ENCODE measurements around the gene IDS.
"Not testable (repeated sequence)": the region's sequence is repeated elsewhere in the genome, so short reads cannot be mapped to it uniquely, and the experiment has no call there.

IDS gene

DNA sequence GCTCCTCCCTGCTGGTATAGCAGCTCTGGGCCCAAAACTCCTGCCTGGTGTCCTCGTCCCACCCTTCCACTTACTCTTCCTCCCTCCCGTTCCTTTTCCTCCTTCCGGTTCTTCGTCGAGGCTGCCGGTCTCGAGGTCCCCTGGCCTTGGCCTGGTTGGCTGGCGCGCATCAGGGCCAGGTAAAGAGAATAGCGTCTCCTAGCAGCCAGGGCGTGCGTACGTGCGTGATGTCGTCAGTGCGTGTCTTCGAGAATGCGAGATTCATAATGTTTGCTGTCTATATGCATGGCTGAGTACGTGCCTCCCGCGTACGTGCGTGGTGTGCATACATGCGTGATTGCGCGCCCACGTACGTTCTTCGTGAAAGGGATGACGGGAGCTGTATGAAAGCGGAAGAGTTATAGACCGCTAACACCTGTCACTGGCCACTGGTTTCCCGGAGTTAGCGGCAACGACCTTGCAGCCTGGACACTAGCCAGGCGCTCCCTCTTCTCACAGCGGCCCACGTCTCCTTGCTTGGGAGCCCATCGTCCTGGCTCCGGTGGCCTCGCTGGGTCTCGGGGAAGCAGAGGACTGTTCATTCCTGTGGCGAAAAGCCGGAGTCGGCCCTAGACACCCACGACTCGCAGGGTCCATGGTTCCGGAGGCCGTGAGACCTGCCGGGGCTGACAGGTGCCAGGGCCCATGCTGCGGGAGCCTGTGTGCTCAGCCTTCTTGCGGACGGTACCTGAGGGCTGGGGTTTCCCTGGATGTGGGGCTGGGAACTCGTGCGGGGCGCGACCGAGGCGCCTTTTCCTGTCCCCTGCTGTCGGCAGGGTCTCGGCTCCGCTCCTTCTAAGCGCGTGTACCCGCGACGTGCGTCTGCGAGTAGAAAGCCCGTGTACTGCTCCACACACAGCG, 35.8 kb upstream of the IDS start, which contains the start of gene EOLA1:
Gene EOLA1, plus strand, starts transcription at position 392 of the 900 bp plus-strand sequence. CDS start 4,619 bp downstream, outside the sequence.
- no peaks in the 10 kb centered on the region; the same call in 1 of the 2 replicates for H3K9me3 ChIP-seq (ENCODE audit: control insufficient read depth, insufficient read depth, low read length)
- H3K27ac ChIP-seq (ENCODE audit: low read depth, low read length) = peak within 1 kb of the TSS; percentile 79
- H3K4me1 ChIP-seq (ENCODE audit: control insufficient read depth, insufficient read depth, low read length) = peaks cover 3% of the 10 kb centered on the region; the same call in 1 of the 2 replicates
- H3K4me3 ChIP-seq (ENCODE audit: low read depth, low read length) = peak within 1 kb of the TSS; percentile 80
- H3K27me3 ChIP-seq (ENCODE audit: control insufficient read depth, insufficient read depth, low read length) = peaks cover 6% of the 10 kb centered on the region
- no peak within 1 kb of the TSS for H3K9ac ChIP-seq (ENCODE audit: low read depth, low read length)
- no peaks in the 10 kb centered on the region for H3K36me3 ChIP-seq (ENCODE audit: control insufficient read depth, insufficient read depth, low read length)

DNA sequence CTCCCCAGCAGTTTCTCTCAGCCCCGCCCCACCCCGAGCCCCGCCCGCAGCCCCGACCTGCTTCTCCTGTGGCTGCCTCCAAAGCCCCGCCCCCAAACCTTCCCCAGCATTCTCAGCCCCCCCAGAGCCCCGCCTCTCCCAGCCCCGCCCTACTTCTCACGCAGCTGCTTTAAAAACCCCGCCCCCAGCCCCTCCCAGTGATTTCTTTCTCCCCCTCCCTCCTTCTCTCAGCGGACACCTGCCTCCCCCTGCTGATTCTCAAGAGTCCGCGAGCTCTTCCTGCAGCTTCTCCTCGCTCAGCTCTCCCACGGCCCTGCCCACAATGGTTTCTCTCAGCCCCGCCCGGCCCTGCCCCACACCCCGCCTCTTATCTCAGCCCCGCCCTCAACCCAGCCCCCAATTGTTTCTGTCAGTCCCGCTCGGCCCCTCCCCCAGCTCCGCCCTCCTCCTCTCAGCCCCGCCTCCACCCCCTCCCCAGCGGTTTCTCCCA, 35.1 kb upstream of the IDS start:
- H3K27me3 ChIP-seq (ENCODE audit: control insufficient read depth, insufficient read depth, low read length) = peaks cover 6% of the 10 kb centered on the region
- peaks cover 3% of the 10 kb centered on the region; the same call in 1 of the 2 replicates for H3K4me1 ChIP-seq (ENCODE audit: control insufficient read depth, insufficient read depth, low read length)
- H3K27ac ChIP-seq (ENCODE audit: low read depth, low read length) = peak overlapping the region; percentile 73
- H3K4me3 ChIP-seq (ENCODE audit: low read depth, low read length) = peak overlapping the region; percentile 73
- H3K9ac ChIP-seq (ENCODE audit: low read depth, low read length) = no peak overlapping the region
- no peaks in the 10 kb centered on the region; the same call in 1 of the 2 replicates for H3K9me3 ChIP-seq (ENCODE audit: control insufficient read depth, insufficient read depth, low read length)
- no peaks in the 10 kb centered on the region for H3K36me3 ChIP-seq (ENCODE audit: control insufficient read depth, insufficient read depth, low read length)

DNA sequence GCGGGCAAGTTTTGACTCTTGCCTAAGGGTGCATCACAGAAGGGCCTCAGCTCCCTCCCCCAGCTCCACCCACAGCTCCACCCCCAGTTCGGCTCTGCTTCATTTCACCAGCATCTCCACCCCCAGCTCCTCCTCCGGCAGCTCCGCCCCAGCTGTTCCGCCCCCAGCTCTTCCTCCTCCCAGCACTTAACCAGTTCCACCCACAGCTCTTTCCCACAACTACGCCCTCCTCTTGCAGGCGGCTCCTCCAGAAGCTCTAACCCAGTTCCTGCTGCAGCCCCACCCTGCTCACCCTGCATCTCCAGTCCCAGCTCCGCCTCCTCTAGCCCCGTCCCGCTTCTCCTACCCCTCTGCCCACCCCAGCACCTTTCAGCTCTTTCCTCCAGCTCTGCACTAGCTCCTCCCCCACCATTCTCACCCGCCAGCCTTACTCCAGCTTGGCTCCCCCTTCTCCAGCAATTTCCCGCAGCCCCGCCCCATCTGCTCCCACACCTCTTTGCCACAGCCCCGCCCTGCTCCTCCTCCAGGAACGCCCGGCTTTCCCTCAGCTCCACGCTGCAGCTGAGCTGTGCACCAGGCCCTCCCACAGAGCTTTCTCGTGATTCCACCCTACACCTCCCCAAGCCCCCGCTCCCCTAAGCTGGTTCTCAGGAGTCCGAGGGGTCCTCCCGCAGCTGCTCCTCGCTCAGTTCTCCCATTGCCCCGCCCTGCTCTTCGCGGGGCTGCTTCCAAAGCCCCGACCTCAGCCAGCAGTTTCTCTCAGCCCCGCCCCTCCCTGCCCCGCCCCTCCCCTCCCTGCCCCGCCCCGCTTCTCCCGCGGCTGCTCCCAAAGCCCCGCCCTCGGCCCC, 34.4 kb upstream of the IDS start:
- Histone ChIP-seq H3K27ac (ENCODE audit: low read depth, low read length) (peak overlapping the region; percentile 79), H3K4me3 (ENCODE audit: low read depth, low read length) (peak overlapping the region; percentile 80), H3K27me3 (ENCODE audit: control insufficient read depth, insufficient read depth, low read length) (peaks cover 6% of the 10 kb centered on the region), H3K4me1 (ENCODE audit: control insufficient read depth, insufficient read depth, low read length) (peaks cover 3% of the 10 kb centered on the region; the same call in 1 of the 2 replicates), H3K9me3 (ENCODE audit: control insufficient read depth, insufficient read depth, low read length) (no peaks in the 10 kb centered on the region; the same call in 1 of the 2 replicates), H3K36me3 (ENCODE audit: control insufficient read depth, insufficient read depth, low read length) (no peaks in the 10 kb centered on the region), H3K9ac (ENCODE audit: low read depth, low read length) (no peak overlapping the region)

DNA sequence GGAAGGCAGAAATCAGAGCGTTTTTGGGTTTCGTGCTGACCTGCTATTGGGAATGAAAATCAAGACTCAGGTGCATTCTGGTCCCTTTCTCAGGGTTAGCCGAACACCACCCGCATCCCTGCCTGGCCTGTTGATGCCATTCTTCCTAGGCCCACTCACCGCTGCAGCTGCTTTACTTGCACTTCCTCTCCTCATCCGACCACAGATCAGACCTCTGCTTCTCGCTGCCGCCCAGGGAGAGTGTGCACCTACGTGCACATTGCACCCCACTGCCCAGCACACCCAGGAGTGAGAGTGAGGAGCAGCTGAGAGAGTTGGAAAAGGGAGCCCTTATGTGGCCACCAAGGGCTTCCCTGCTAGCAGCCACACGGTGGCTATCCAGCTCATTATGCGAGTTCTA, 32.4 kb upstream of the IDS start:
- H3K9me3 ChIP-seq (ENCODE audit: control insufficient read depth, insufficient read depth, low read length); H3K27me3 ChIP-seq (ENCODE audit: control insufficient read depth, insufficient read depth, low read length); H3K4me3 ChIP-seq (ENCODE audit: low read depth, low read length); H3K27ac ChIP-seq (ENCODE audit: low read depth, low read length); H3K9ac ChIP-seq (ENCODE audit: low read depth, low read length); H3K4me1 ChIP-seq (ENCODE audit: control insufficient read depth, insufficient read depth, low read length); H3K36me3 ChIP-seq (ENCODE audit: control insufficient read depth, insufficient read depth, low read length): not testable (repeated sequence)

DNA sequence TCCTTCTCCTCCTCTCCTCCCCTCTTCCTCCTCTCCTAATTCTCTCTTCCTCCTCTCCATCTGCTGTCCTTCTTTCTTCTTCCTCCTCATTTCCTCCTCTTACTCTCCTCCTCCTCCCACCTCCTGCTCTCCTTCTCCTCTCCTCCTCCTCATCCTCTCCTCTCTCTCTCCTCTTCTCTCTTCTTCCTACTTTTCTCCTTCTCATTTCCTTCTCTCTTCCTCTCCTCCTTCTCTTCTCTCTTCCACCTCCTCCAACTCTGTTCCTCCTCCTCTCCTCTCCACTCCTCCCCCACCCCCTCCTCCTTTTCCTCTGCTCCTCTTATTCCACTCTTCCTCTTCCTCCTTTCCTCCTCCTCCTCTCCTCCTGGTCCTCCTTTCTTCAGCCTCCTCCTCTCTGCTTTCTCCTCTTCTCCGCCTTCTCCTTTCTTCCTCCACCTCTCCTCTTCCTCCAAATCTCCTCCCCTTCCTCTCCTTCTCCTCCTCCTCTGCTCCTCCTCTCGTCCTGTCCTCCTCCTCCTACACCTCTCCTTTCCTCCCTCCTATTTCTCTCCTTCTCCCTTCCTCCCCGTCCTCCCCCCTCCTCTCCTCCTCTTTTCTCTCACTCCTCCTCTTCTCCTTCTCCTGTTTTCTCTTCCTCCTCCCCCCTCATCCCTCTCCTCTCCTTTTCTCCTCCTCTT, 30.0 kb upstream of the IDS start:
- H3K9ac ChIP-seq (ENCODE audit: low read depth, low read length); H3K27ac ChIP-seq (ENCODE audit: low read depth, low read length); H3K27me3 ChIP-seq (ENCODE audit: control insufficient read depth, insufficient read depth, low read length); H3K4me3 ChIP-seq (ENCODE audit: low read depth, low read length); H3K4me1 ChIP-seq (ENCODE audit: control insufficient read depth, insufficient read depth, low read length); H3K36me3 ChIP-seq (ENCODE audit: control insufficient read depth, insufficient read depth, low read length); H3K9me3 ChIP-seq (ENCODE audit: control insufficient read depth, insufficient read depth, low read length): not testable (repeated sequence)

DNA sequence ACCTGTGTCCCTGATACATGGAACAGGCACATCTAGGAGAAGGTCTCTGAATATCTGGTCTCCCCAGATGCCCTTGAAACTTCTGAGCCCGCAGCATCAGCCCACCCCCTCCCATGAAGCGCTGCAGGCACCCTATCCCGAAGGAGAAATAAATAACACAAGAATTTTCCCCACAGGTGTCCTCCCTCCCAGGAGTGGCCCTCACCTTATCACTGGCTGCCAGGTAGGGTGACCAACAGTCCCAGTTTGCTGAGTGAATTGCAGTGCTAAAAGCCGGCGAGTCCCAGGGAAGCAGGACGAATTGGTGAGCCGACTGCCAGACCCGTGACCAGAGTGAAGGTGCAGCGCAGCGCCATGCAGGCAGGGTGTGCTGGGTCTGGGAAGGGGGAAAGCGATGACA, 28.9 kb upstream of the IDS start:
- not testable (repeated sequence) for H3K9ac ChIP-seq (ENCODE audit: low read depth, low read length); H3K27ac ChIP-seq (ENCODE audit: low read depth, low read length); H3K4me3 ChIP-seq (ENCODE audit: low read depth, low read length); H3K36me3 ChIP-seq (ENCODE audit: control insufficient read depth, insufficient read depth, low read length); H3K27me3 ChIP-seq (ENCODE audit: control insufficient read depth, insufficient read depth, low read length); H3K9me3 ChIP-seq (ENCODE audit: control insufficient read depth, insufficient read depth, low read length); H3K4me1 ChIP-seq (ENCODE audit: control insufficient read depth, insufficient read depth, low read length)

DNA sequence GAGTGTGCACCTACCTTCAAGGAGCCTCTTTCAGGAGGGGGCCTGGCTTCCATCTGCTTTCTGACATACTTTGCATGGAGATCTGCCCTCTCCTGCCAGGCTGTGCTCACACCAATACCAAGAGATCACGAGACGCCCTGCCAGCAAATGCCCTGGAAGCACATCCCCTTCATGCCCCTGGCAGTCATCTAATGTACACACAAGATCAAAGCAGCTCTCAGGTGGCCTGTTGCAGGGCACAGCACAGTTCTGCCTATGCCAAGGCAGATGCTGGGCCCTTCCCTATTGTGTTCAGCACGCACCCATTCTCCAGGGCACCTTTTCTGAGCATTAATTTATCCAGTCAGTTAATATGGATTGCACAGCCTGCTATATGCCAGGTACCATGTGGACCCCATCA, 27.8 kb upstream of the IDS start:
- H3K27me3 ChIP-seq (ENCODE audit: control insufficient read depth, insufficient read depth, low read length); H3K9ac ChIP-seq (ENCODE audit: low read depth, low read length); H3K36me3 ChIP-seq (ENCODE audit: control insufficient read depth, insufficient read depth, low read length); H3K27ac ChIP-seq (ENCODE audit: low read depth, low read length); H3K9me3 ChIP-seq (ENCODE audit: control insufficient read depth, insufficient read depth, low read length); H3K4me1 ChIP-seq (ENCODE audit: control insufficient read depth, insufficient read depth, low read length); H3K4me3 ChIP-seq (ENCODE audit: low read depth, low read length): not testable (repeated sequence)

DNA sequence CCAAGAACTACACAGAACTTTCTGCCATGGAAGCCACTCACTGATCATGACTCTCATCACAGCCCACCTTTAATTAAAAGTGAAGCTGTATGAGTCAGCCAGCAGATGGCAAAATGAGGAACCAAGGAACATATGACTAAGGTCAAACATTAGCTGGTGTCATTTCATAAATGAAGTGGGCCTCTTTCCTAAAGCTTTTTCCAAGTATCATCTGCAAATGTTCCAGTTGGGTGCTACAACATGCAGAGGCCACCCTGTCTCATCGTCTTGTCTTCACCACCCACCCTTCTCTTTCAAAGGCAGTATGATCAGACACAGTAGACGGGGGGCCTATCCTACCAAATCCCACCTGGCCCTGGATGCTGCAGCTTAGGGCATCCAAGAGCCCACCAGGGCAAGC, 26.5 kb upstream of the IDS start:
- Histone ChIP-seq H3K27ac (ENCODE audit: low read depth, low read length) (no peak overlapping the region), H3K9me3 (ENCODE audit: control insufficient read depth, insufficient read depth, low read length) (0 out of 2 replicates have a peak, but pooled peaks cover 6% of the 10 kb centered on the region), H3K4me1 (ENCODE audit: control insufficient read depth, insufficient read depth, low read length) (no peaks in the 10 kb centered on the region), H3K27me3 (ENCODE audit: control insufficient read depth, insufficient read depth, low read length) (no peaks in the 10 kb centered on the region), H3K9ac (ENCODE audit: low read depth, low read length) (no peak overlapping the region), H3K36me3 (ENCODE audit: control insufficient read depth, insufficient read depth, low read length) (no peaks in the 10 kb centered on the region), H3K4me3 (ENCODE audit: low read depth, low read length) (no peak overlapping the region)

DNA sequence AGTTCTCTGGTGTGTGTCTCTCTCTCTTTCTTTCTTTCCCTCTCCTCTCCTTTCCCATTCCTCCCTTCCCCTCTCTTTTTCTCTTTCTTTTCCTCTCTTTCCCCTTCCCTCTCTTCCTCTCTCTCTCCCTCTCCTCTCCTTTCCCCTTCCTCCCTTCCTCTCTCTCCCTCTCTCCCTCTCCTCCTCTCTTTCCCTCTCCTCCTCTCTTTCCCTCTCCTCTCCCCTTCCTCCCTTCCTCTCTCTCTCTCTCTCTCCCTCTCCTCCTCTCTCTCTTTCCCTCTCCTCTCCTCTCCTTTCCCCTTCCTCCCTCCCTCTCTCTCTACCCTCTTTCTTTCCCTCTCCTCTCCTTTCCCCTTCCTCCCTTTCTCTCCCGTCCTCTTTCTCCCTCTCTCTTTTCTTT, 23.3 kb upstream of the IDS start:
- H3K27ac ChIP-seq (ENCODE audit: low read depth, low read length) = no peak overlapping the region
- peaks cover 15% of the 10 kb centered on the region for H3K9me3 ChIP-seq (ENCODE audit: control insufficient read depth, insufficient read depth, low read length)
- H3K36me3 ChIP-seq (ENCODE audit: control insufficient read depth, insufficient read depth, low read length) = no peaks in the 10 kb centered on the region
- H3K27me3 ChIP-seq (ENCODE audit: control insufficient read depth, insufficient read depth, low read length) = no peaks in the 10 kb centered on the region
- no peak overlapping the region for H3K4me3 ChIP-seq (ENCODE audit: low read depth, low read length)
- no peaks in the 10 kb centered on the region; the same call in 1 of the 2 replicates for H3K4me1 ChIP-seq (ENCODE audit: control insufficient read depth, insufficient read depth, low read length)
- no peak overlapping the region for H3K9ac ChIP-seq (ENCODE audit: low read depth, low read length)

DNA sequence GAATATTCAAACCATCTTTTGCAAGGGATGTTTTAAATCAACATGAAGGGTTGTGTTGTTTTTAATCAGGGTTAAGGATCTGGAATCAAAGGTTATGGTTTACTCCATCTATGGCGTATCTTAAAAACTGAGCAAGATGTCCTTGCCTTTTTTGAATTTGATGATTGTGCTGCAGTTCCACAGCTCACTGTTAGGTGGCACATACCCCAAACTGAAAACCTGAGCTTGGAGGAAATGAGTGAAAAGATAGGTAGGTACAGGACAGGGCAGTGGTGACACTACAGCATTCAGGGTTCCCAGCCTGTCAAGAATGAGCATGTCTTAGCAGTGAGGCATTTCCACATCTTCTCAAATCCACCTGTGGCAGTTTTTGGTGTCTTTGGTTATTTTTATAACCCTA, 22.6 kb upstream of the IDS start:
- Histone ChIP-seq H3K9ac (ENCODE audit: low read depth, low read length) (no peak overlapping the region), H3K4me1 (ENCODE audit: control insufficient read depth, insufficient read depth, low read length) (no peaks in the 10 kb centered on the region; the same call in 1 of the 2 replicates), H3K4me3 (ENCODE audit: low read depth, low read length) (no peak overlapping the region), H3K27ac (ENCODE audit: low read depth, low read length) (no peak overlapping the region), H3K27me3 (ENCODE audit: control insufficient read depth, insufficient read depth, low read length) (no peaks in the 10 kb centered on the region), H3K9me3 (ENCODE audit: control insufficient read depth, insufficient read depth, low read length) (peaks cover 15% of the 10 kb centered on the region), H3K36me3 (ENCODE audit: control insufficient read depth, insufficient read depth, low read length) (no peaks in the 10 kb centered on the region)
